HepG2 (cell line): ENCODE measurements around the gene ATOSB. TPM values are rescaled to one million over a fixed set of nuclear protein-coding genes. Genes with fewer than 3 reads are reported as not detected.

Experiments used
- ATAC-seq: fragments of 200-7000 bp; cut with Tn5 transposase; 3 replicates; pipeline ENCODE4 v1.9.1; 2020; ENCODE audit warnings: mild to moderate bottlenecking, moderate library complexity
- BruUV-seq: library from RNA; stranded (reverse); fragments of 400-500 nt; replicated peaks from 2 replicates; lab custom pipeline; 2021; lab: Mats Ljungman, UMichigan
- CTCF ChIA-PET: fragments of 300-600 bp; formaldehyde crosslinking; extraction: SDS; loops from one replicate; lab custom pipeline; 2021; ENCODE audit warnings: low total read pairs, inconsistent platforms, low intra/inter-chr PET ratio; lab: Yijun Ruan, JAX
- POLR2A ChIA-PET: fragments of 350-600 bp; sonication (Branson Sonifier 250); formaldehyde crosslinking; loops from one replicate; lab custom pipeline; 2020; ENCODE audit warnings: antibody characterized with exemption, inconsistent platforms; lab: Yijun Ruan, JAX
- DNase-seq: peaks from one replicate; pipeline ENCODE4 v3.0.0-alpha.2; 2015; ENCODE audit warnings: low spot score
- FAIRE-seq: peaks from 3 replicates; lab custom pipeline; 2011; peaks lifted over from hg19 to GRCh38; lab: Jason Lieb, UNC
- H2AFZ ChIP-seq: one replicate; pipeline ENCODE4 v1.6.1; 2011; ENCODE audit warnings: low read length, inconsistent platforms
- H3K27ac ChIP-seq: fragments of 300-600 bp; 3 replicates; pipeline ENCODE4 v1.8.0; 2011; ENCODE audit warnings: mixed run types, mild to moderate bottlenecking, mixed read lengths, low read length, inconsistent platforms; ENCODE audit not compliant: insufficient read depth; ENCODE audit errors: extremely low read length
- H3K27me3 ChIP-seq, 2 experiments: fragments of 200-600 bp in 1 of 2; 2 replicates in 1 of 2; 3 replicates in 1 of 2; pipeline versions ENCODE4 v1.6.0 to v1.8.0; 2011; ENCODE audit warnings: low read length in 2 of 2, mild to moderate bottlenecking in 2 of 2, moderate library complexity in 2 of 2, inconsistent platforms in 1 of 2; ENCODE audit not compliant: insufficient read depth in 2 of 2, control insufficient read depth in 1 of 2
- H3K36me3 ChIP-seq, 2 experiments: fragments of 200-600 bp in 1 of 2; replicated peaks in 1 of 2; 2 replicates in 1 of 2; 3 replicates in 1 of 2; pipeline versions ENCODE4 v1.5.1 to v1.8.0; 2011; ENCODE audit warnings: low read length in 2 of 2, inconsistent platforms in 1 of 2; ENCODE audit not compliant: insufficient read depth in 2 of 2, control insufficient read depth in 1 of 2
- H3K4me1 ChIP-seq: 2 replicates; pipeline ENCODE4 v1.5.1; 2012; ENCODE audit warnings: low read length, inconsistent platforms; ENCODE audit not compliant: insufficient read depth
- H3K4me2 ChIP-seq: 2 replicates; pipeline ENCODE4 v1.6.0; 2011; ENCODE audit warnings: low read depth, low read length, inconsistent platforms
- H3K4me3 ChIP-seq, 3 experiments: fragments of 200-600 bp in 1 of 3; sonication (generic), shearing (Covaris generic) in 1 of 3; replicated peaks in 1 of 3; 2 replicates each; pipeline ENCODE4 v1.5.1; 2011 to 2016; ENCODE audit warnings: low read length in 3 of 3, inconsistent platforms in 2 of 3, low read depth in 2 of 3, mild to moderate bottlenecking in 2 of 3, control low read depth in 1 of 3, mixed read lengths in 1 of 3; ENCODE audit not compliant: insufficient read depth in 1 of 3
- H3K79me2 ChIP-seq: one replicate; pipeline ENCODE4 v1.6.1; 2011; ENCODE audit warnings: low read length, inconsistent platforms; ENCODE audit not compliant: insufficient read depth
- H3K9ac ChIP-seq: 2 replicates; pipeline ENCODE4 v1.6.0; 2011; ENCODE audit warnings: mild to moderate bottlenecking, low read depth, low read length, inconsistent platforms; ENCODE audit not compliant: insufficient read depth
- H3K9me3 ChIP-seq: 2 replicates; pipeline ENCODE4 v1.5.1; 2012; ENCODE audit warnings: mild to moderate bottlenecking, low read length
- H4K20me1 ChIP-seq: 2 replicates; pipeline ENCODE4 v1.6.0; 2011; ENCODE audit warnings: inconsistent platforms, mild to moderate bottlenecking, low read length, moderate library complexity; ENCODE audit not compliant: insufficient read depth
- BRCA1 ChIP-seq: sonication (generic); formaldehyde crosslinking; IDR thresholded peaks from 2 replicates; pipeline ENCODE4 v1.4.0; 2020; ENCODE audit warnings: missing genetic modification reagents
- CHCHD3 ChIP-seq: sonication (generic); formaldehyde crosslinking; IDR thresholded peaks from 2 replicates; pipeline ENCODE4 v1.8.0; 2022; ENCODE audit warnings: mild to moderate bottlenecking, missing genetic modification reagents, moderate library complexity
- HNRNPLL ChIP-seq: fragments of 200-400 bp; formaldehyde crosslinking; IDR thresholded peaks from 2 replicates; pipeline ENCODE4 v1.6.1; 2017; ENCODE audit warnings: mild to moderate bottlenecking, low read depth, low read length; ENCODE audit not compliant: poor library complexity, severe bottlenecking
- NR2C2 ChIP-seq: sonication (generic); formaldehyde crosslinking; IDR thresholded peaks from 2 replicates; pipeline ENCODE4 v1.4.0; 2020; ENCODE audit warnings: missing genetic modification reagents, mild to moderate bottlenecking, moderate library complexity, borderline replicate concordance
- SETDB1 ChIP-seq: sonication (generic); formaldehyde crosslinking; IDR thresholded peaks from 2 replicates; pipeline ENCODE4 v1.5.1; 2020; ENCODE audit warnings: missing genetic modification reagents, mild to moderate bottlenecking, borderline replicate concordance
- SMYD3 ChIP-seq: sonication (generic); formaldehyde crosslinking; IDR thresholded peaks from 2 replicates; pipeline ENCODE4 v1.8.1; 2023; ENCODE audit warnings: mild to moderate bottlenecking, missing genetic modification reagents
- ZC3H13 ChIP-seq: sonication (generic); formaldehyde crosslinking; IDR thresholded peaks from 2 replicates; pipeline ENCODE4 v1.8.1; 2023; ENCODE audit warnings: mild to moderate bottlenecking, missing genetic modification reagents, moderate library complexity
- ZNF225 ChIP-seq: sonication (generic); formaldehyde crosslinking; IDR thresholded peaks from 2 replicates; pipeline ENCODE4 v1.4.0; 2020; ENCODE audit warnings: mild to moderate bottlenecking, missing genetic modification reagents
- ZNF256 ChIP-seq: sonication (generic); formaldehyde crosslinking; conservative IDR thresholded peaks from 2 replicates; pipeline ENCODE4 v1.4.0; 2020; ENCODE audit warnings: missing genetic modification reagents
- ZNF264 ChIP-seq: sonication (generic); formaldehyde crosslinking; IDR thresholded peaks from 2 replicates; pipeline ENCODE4 v1.4.0; 2020; ENCODE audit warnings: missing genetic modification reagents
- ZNF513 ChIP-seq: sonication (generic); formaldehyde crosslinking; conservative IDR thresholded peaks from 2 replicates; pipeline ENCODE4 v1.5.0; 2020; ENCODE audit warnings: missing genetic modification reagents
- ZNF570 ChIP-seq: sonication (generic); formaldehyde crosslinking; IDR thresholded peaks from 2 replicates; pipeline ENCODE4 v1.4.0; 2020; ENCODE audit warnings: mild to moderate bottlenecking, missing genetic modification reagents, borderline replicate concordance
- ZNF644 ChIP-seq: IDR thresholded peaks from 2 replicates; pipeline ENCODE4 v1.6.1; 2016; ENCODE audit warnings: low read depth
- in situ Hi-C: cut with HindIII; loops from 2 replicates; pipeline ENCODE4 v1.10.0; 2017; ENCODE audit warnings: low pct_unique_long_range_greater_than_20kb; ENCODE audit not compliant: extremely low pct_ligation_motif_present
- intact Hi-C: fragments of 100-400 bp; cut with micrococcal nuclease; formaldehyde crosslinking; loops from one replicate; pipeline ENCODE4 v1.10.0; 2022; ENCODE audit not compliant: unreplicated experiment
- polyA plus RNA-seq, 8 experiments: library from polyadenylated mRNA; depleted of rRNA in 3 of 8; stranded (reverse) in 7 of 8; unstranded in 1 of 8; fragments of >200 nt; fragmentation: Illumina TruSeq in 4 of 8; extraction: Trizol in 4 of 8; gene quantifications; 2 replicates each; pipeline versions ENCODE4 v1.2.1 to v1.2.3, GENCODE V29; 2011 to 2016; ENCODE audit warnings: low read depth in 4 of 8, missing spikeins in 1 of 8, mixed read lengths in 1 of 8; ENCODE audit not compliant: insufficient read depth in 1 of 8
- total RNA-seq, 5 experiments: library from RNA; depleted of rRNA; stranded (reverse); fragments of >200 nt; fragmentation: Illumina TruSeq; extraction: Trizol; gene quantifications; 2 replicates each; pipeline ENCODE4 v1.2.3, GENCODE V29; 2016; ENCODE audit warnings: low read depth in 1 of 5
- TF ChIP-seq, protein P1 (sequence below): sonication (generic); formaldehyde crosslinking; IDR thresholded peaks from 2 replicates; pipeline ENCODE4 v1.8.1; 2023; ENCODE audit warnings: mild to moderate bottlenecking, moderate library complexity, missing genetic modification reagents
- TF ChIP-seq, protein P2 (sequence below): sonication (generic); formaldehyde crosslinking; IDR thresholded peaks from 2 replicates; pipeline ENCODE4 v1.4.0; 2020; ENCODE audit warnings: missing genetic modification reagents

Gene ATOSB
- total and polyA plus RNA-seq, 2 of the 13 experiments (the other 11 are each of a cell fraction or from before 2014, with no cell fraction given) = 1.9 to 6.4 TPM

GRCh38 chr9:35156781-35157180 lies 41.1 kb upstream of the ATOSB start:
- Histone ChIP-seq H3K9me3 (no peaks in the 10 kb centered on the region), H3K27me3 (no peaks in the 10 kb centered on the region), H3K4me1 (peaks cover 22% of the 10 kb centered on the region), H3K9ac (no peak overlapping the region), H2AFZ (no peak overlapping the region), H3K4me3 (no peak overlapping the region), H3K79me2 (no peaks in the 10 kb centered on the region), H3K4me2 (no peak overlapping the region), H3K36me3 (no peaks in the 10 kb centered on the region), H3K27ac (no peak overlapping the region), H4K20me1 (no peaks in the 10 kb centered on the region)
- ChIA-PET CTCF (no interaction called here), POLR2A (no interaction called here)
- BruUV-seq = no TSS peak
- TF ChIP-seq, protein P1, sequence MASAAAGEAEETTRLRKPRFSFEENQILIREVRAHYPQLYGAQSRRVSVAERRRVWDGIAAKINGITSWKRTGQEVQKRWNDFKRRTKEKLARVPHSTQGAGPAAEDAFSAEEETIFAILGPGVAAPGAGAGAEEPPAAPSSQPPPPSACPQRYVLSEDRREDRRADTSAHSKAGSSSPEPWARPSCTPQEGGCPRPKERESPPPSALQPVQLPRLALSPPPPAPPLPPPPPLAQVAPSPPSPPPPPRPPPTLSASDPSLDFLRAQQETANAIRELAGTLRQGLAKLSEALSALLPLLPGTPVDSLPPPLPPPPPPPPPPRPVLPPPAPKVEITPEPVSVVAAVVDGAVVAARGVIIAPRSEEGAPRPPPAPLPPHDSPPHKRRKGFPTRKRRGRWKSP (CRISPR knock-in tag) = no peak
- TF ChIP-seq HNRNPLL (no peak), ZNF513 (CRISPR knock-in tag) (no peak), ZNF256 (CRISPR knock-in tag) (no peak), BRCA1 (CRISPR knock-in tag) (no peak), ZNF225 (CRISPR knock-in tag) (no peak), ZNF264 (no peak), ZC3H13 (CRISPR knock-in tag) (no peak), SMYD3 (CRISPR knock-in tag) (no peak), ZNF570 (CRISPR knock-in tag) (no peak), SETDB1 (CRISPR knock-in tag) (no peak), CHCHD3 (CRISPR knock-in tag) (no peak), ZNF644 (CRISPR knock-in tag) (no peak), NR2C2 (CRISPR knock-in tag) (no peak)
- TF ChIP-seq, protein P2, sequence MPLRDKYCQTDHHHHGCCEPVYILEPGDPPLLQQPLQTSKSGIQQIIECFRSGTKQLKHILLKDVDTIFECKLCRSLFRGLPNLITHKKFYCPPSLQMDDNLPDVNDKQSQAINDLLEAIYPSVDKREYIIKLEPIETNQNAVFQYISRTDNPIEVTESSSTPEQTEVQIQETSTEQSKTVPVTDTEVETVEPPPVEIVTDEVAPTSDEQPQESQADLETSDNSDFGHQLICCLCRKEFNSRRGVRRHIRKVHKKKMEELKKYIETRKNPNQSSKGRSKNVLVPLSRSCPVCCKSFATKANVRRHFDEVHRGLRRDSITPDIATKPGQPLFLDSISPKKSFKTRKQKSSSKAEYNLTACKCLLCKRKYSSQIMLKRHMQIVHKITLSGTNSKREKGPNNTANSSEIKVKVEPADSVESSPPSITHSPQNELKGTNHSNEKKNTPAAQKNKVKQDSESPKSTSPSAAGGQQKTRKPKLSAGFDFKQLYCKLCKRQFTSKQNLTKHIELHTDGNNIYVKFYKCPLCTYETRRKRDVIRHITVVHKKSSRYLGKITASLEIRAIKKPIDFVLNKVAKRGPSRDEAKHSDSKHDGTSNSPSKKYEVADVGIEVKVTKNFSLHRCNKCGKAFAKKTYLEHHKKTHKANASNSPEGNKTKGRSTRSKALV (CRISPR knock-in tag) = no peak
- DNase-seq (no peak), ATAC-seq (no peak), FAIRE-seq (no peak)
- intact Hi-C loops (no loop called here), in situ Hi-C loops (no loop called here)
